Mesothelial cell of epicardium (in vitro differentiated cells): ENCODE measurements around the gene DCLK1. TPM values are rescaled to one million over a fixed set of nuclear protein-coding genes. Genes with fewer than 3 reads are reported as not detected.
A peak's percentile ranks its signal among the peaks of the same experiment; 100 is the strongest.

Experiments
- DNase-seq, 2 experiments: peaks; one replicate each; pipeline ENCODE4 v3.0.0; 2021; ENCODE audit warnings: low spot score in 2 of 2; ENCODE audit not compliant: unreplicated experiment in 2 of 2
- H3K27ac Mint-ChIP-seq: 2 replicates; pipeline ENCODE4 v1.8.0; 2021; ENCODE audit warnings: mixed read lengths
- H3K27me3 Mint-ChIP-seq: 2 replicates; pipeline ENCODE4 v1.8.0; 2021; ENCODE audit warnings: low read depth, mixed read lengths
- H3K36me3 Mint-ChIP-seq: 2 replicates; pipeline ENCODE4 v1.8.0; 2021; ENCODE audit warnings: mixed read lengths
- H3K4me1 Mint-ChIP-seq: 2 replicates; pipeline ENCODE4 v1.8.0; 2021; ENCODE audit warnings: mixed read lengths
- H3K4me3 Mint-ChIP-seq: 2 replicates; pipeline ENCODE4 v1.8.0; 2021; ENCODE audit warnings: mild to moderate bottlenecking, moderate library complexity, mixed read lengths
- H3K9me3 Mint-ChIP-seq: 2 replicates; pipeline ENCODE4 v1.8.0; 2021; ENCODE audit warnings: mixed read lengths
- total RNA-seq: library from RNA; stranded (reverse); gene quantifications from 3 replicates; pipeline ENCODE4 v1.2.1, GENCODE V29; 2021
- TF ChIP-seq, protein P1 (sequence below): fragments of 200-600 bp; sonication (generic); IDR thresholded peaks from one replicate; pipeline ENCODE4 v1.5.0; 2021; ENCODE audit warnings: antibody characterized with exemption; ENCODE audit not compliant: unreplicated experiment

The DCLK1 gene
- total RNA-seq, 1 donor from 2014 or later: 21.7 TPM

DNA sequence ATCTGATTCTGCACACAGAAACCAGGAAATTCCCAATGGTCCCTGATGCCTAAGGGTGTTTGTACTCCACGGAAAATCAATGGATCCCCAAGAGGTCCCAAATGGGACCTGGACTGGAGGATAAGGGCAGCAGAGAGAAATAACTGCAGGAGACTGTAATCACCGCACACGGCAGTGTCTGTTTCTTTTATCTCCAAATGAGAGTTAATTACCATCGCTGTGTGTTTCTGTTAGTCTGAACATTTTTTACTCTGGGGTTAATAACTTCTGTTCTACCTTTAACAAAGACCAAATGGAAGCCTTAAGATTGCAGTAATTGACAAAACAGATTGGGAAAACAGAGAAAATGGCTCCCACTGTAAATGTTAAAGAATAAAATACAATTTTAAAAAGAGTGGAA is 320.9 kb downstream of the DCLK1 start:
- peaks cover 9% of the 10 kb centered on the region for H3K36me3 Mint-ChIP-seq
- no peak overlapping the region for H3K4me3 Mint-ChIP-seq
- DNase-seq: no peak
- H3K27me3 Mint-ChIP-seq: no peaks in the 10 kb centered on the region
- no peaks in the 10 kb centered on the region for H3K9me3 Mint-ChIP-seq
- TF ChIP-seq, protein P1, sequence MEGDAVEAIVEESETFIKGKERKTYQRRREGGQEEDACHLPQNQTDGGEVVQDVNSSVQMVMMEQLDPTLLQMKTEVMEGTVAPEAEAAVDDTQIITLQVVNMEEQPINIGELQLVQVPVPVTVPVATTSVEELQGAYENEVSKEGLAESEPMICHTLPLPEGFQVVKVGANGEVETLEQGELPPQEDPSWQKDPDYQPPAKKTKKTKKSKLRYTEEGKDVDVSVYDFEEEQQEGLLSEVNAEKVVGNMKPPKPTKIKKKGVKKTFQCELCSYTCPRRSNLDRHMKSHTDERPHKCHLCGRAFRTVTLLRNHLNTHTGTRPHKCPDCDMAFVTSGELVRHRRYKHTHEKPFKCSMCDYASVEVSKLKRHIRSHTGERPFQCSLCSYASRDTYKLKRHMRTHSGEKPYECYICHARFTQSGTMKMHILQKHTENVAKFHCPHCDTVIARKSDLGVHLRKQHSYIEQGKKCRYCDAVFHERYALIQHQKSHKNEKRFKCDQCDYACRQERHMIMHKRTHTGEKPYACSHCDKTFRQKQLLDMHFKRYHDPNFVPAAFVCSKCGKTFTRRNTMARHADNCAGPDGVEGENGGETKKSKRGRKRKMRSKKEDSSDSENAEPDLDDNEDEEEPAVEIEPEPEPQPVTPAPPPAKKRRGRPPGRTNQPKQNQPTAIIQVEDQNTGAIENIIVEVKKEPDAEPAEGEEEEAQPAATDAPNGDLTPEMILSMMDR: no peak
- H3K4me1 Mint-ChIP-seq: peaks cover 3% of the 10 kb centered on the region
- no peak overlapping the region for H3K27ac Mint-ChIP-seq

DNA sequence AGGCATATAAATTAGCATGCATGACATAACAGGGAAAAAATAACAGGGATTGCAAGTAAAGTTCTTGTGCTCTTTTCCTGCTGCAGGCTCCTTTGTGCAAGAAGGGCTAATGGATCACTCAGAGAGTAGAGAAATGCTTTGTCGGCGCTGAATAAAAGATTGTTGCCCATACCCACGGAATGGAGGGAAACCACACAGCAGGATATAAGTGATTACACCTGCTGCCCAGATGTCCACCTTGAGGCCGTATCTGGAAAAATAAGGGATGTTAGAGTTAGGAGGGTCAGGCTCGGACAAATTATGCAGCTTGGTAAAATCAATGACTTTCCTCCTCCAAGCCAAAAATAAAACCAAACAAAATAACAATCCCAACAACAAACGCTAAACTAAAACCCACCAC is 322.3 kb downstream of the DCLK1 start:
- Mint-ChIP-seq H3K4me1 (peaks cover 3% of the 10 kb centered on the region), H3K27ac (no peak overlapping the region), H3K36me3 (peaks cover 12% of the 10 kb centered on the region), H3K9me3 (no peaks in the 10 kb centered on the region), H3K27me3 (no peaks in the 10 kb centered on the region), H3K4me3 (no peak overlapping the region)
- DNase-seq: no peak
- TF ChIP-seq, protein P1: no peak

DNA sequence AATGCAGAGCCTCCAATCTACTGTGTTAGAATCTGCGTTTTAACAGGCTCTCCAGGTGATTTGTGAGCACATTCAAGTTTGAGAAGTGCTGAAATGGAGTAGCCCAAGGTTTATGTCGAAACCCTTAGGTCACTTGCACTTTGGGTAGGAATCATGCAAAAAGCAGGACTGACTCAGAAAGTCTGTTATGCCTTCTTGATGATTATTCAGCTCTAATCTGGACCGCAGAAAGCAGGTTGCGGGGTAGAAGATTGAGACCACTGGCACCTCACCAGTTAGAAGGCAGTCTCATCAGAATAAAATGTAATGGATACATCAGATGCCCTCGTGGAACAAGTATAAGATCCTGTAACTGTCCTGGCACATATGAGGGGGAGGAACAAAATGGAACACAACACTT is 326.3 kb downstream of the DCLK1 start:
- peaks cover 14% of the 10 kb centered on the region for H3K36me3 Mint-ChIP-seq
- H3K4me1 Mint-ChIP-seq: no peaks in the 10 kb centered on the region
- H3K9me3 Mint-ChIP-seq: no peaks in the 10 kb centered on the region
- TF ChIP-seq, protein P1: no peak
- no peak overlapping the region for H3K4me3 Mint-ChIP-seq
- no peak overlapping the region for H3K27ac Mint-ChIP-seq
- no peaks in the 10 kb centered on the region for H3K27me3 Mint-ChIP-seq
- no peak for DNase-seq

DNA sequence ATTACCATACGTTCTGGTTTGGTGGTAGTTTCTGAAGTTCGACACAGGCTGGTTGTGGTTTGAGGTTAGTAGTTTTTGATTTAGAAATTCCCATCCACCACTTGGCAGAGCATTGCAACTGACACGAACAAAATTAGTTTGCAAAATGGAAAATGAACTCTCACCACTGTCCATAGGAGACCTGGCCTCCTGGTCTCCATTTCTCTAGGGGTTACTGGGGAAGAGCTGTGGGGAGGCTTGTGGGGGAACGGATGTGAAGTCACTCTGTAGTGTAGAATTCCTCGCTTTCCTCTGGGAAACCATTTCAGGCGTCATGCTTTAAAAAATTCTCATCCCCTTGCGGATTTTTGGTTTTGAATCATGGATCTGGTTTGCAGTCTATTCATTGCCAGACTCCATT is 333.2 kb downstream of the DCLK1 start:
- no peak for DNase-seq
- H3K4me1 Mint-ChIP-seq: peaks cover 8% of the 10 kb centered on the region

DNA sequence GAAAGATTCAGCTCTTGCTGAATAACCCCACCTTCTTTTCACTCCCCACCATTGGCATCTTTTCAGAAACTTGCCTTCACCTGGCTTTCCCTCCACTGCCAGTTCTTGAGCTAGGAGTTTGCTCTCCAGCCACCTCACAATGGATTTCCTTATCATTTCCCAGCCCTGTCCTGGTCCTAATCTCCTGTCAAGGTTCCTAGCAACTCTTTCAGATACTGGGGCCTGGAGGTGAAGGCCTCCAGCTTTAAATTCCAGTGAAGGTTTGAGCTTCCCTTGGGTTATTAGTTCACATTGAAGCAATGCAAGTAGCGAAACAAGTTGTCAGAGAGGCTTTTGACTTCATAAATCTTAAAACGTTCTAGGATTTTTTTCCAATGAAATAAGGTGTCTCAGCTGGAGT is 333.9 kb downstream of the DCLK1 start:
- Mint-ChIP-seq H3K9me3 (no peaks in the 10 kb centered on the region), H3K4me3 (no peak overlapping the region), H3K27me3 (no peaks in the 10 kb centered on the region), H3K27ac (peak overlapping the region; percentile 37), H3K36me3 (peaks cover 4% of the 10 kb centered on the region), H3K4me1 (peaks cover 8% of the 10 kb centered on the region)
- TF ChIP-seq, protein P1: no peak
- no peak for DNase-seq

More for the DNA sequence above, 333.2 kb downstream of the DCLK1 start:
- no peak overlapping the region for H3K27ac Mint-ChIP-seq
- no peak overlapping the region for H3K4me3 Mint-ChIP-seq
- peaks cover 4% of the 10 kb centered on the region for H3K36me3 Mint-ChIP-seq
- H3K9me3 Mint-ChIP-seq: no peaks in the 10 kb centered on the region
- H3K27me3 Mint-ChIP-seq: no peaks in the 10 kb centered on the region
- TF ChIP-seq, protein P1: no peak

DNA sequence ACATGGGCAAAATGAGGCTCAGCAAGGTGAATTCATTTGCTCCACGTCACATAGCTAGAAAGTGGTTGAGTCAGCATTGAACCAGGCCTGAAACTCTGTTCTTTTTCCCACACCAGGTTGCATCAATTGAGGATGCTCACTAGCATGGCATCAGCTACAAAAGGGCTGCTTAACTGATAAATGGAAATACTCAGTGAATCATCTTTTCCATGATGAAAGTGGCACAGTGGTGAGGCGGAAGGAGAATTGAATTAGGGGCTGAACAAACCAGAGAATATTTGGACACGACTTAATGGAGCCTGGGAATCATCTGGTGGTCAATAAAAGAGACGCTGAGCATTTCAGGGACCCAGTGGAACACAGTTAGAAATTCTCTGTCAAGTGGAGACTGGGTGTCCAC is 334.6 kb downstream of the DCLK1 start:
- Mint-ChIP-seq H3K27me3 (no peaks in the 10 kb centered on the region), H3K4me3 (no peak overlapping the region), H3K36me3 (peaks cover 4% of the 10 kb centered on the region), H3K9me3 (no peaks in the 10 kb centered on the region), H3K27ac (no peak overlapping the region), H3K4me1 (peaks cover 8% of the 10 kb centered on the region)
- TF ChIP-seq, protein P1: no peak
- DNase-seq: no peak
